HG03060 (cell line): Measurements from ENCODE around the gene HOXC9.

Experiments
- ATAC-seq: cut with Tn5 transposase; IDR thresholded peaks from one replicate; pipeline ENCODE4 v1.9.1; 2021; ENCODE audit warnings: low read depth, moderate number of reproducible peaks; ENCODE audit not compliant: unreplicated experiment

The HOXC9 gene

DNA sequence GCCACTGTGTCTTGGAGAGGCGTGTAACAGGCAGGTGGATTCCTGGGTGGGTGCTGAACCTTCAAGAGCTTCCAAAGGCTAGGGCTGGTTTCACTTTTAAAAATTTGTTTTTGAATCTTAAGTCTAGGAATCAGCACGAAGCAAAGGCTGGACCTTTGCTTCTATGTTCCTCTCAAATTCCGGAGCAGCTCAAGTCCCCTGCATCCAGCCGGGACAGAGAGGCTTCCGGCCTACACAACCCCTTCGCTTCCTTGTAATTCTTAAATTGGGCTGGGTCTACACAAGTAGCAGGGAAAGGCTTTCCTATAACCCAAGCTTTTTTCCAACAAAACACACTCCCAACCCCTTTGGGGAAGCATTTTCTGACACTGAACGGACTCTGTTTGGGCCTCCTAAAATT is 37.0 kb upstream of the HOXC9 start:
- no peak for ATAC-seq

DNA sequence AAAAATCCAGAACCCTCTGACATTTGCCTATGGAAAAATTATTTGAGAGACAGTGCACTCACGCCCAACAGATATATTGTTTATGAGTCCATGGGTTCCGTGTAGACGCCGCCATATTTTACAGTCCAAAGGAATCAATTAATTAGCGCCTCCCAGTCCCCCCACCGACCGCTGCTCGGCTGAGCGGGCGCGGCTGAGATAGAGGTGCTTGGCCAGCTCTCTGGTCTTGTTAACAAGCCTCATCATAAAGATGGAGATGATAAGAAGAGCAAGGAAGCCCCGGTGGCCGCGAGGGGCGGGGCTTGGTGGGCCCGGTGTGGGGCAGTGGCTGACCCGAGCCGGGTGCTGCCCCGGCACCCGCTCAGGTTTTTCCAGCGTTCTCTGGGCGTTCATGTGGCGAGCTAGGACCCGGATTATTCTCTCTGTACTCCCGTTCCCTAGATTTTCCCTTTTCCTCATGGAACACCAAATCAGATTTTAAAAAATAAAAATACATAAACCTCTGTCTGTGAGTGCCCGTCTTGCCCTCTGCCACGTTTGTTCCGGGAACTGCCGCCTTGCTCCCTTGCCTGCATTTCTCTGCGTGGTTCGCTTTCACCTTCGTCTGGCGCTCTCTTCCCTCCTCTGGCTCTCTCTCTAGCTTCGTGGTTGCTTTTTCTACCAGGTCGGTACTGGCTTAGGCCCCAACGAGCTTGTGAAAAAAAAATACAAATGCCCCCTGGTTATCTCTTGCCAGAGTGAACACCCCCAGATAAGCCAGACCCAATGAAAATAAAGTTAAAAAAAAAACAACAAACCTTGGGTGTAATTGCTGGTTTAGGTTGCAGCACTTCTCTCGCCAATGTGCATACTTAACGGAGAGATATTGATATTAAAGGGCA is 36.3 kb upstream of the HOXC9 start:
- ATAC-seq = no peak

DNA sequence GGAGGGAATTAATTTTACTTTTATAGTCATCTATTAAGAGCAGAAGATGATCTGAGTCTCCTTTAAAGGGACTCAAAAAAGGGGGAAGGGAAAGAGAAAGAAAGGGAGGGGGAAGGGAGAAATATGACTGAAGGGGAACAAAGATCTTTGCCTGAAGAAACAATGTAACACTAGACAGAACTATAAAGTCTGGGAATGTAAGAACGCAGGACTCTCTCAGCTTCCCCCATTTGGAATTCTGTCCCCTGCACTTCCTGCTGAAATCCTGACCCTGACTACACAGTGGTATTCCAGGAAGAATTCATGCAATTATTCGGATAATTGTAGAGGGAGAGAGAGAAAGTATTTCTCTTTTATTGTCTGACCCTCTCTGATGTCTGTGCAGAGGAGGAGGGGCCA is 35.6 kb upstream of the HOXC9 start:
- ATAC-seq = no peak

GRCh38 chr12:53965281-53966084 is 34.5 kb upstream of the HOXC9 start:
- no peak for ATAC-seq

DNA sequence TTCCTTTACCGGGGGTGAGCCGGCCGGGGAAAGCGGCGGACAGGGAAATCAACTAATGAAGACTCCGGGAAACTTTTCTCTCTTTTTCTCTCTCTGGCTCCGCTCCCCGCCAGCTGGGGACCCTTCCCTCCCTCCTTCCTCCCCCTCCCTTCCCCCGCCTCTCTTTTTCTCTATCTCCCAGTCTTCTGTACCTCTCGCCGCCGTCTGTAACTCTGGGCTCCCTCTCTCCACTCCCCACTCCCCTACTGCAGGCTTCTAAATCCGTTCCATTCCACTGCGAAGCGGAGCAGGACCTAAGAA is 33.9 kb upstream of the HOXC9 start:
- no peak for ATAC-seq

DNA sequence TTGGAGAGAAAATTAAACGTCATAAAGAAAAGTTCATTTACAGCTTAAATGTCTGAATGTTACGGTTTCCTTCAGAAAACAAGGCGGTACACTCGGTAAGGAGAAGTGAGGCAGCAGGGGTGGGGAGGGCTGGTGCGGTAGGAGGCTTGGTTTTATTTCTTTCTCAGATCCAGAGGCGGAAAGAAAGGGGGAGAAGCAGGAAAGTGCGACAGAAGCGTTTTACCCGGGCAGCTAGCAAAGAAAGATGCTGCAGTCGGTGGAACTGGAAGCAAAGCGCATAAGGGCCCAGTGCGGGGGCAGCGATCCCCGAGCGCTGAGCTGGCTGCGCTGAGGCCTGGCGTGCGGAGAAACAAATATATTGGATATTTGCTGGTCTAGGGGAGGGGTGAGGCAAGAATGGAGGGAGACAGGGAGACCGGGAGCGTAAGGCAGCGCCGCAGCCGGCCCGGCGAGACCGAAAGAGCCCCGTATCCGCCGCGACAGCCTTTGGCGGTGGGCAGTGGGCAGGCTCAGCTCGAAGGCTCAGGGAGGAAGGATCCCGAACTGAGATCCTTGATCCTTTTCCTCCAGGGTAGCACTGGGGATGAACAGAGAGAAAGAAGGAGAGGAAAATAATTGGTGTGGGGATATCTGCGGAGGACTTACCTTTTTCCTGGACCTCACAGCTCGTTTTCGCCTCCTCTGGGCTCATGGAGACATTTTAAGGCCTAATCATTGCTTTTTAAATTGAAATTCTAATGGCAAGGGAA is 33.4 kb upstream of the HOXC9 start:
- ATAC-seq = no peak

DNA sequence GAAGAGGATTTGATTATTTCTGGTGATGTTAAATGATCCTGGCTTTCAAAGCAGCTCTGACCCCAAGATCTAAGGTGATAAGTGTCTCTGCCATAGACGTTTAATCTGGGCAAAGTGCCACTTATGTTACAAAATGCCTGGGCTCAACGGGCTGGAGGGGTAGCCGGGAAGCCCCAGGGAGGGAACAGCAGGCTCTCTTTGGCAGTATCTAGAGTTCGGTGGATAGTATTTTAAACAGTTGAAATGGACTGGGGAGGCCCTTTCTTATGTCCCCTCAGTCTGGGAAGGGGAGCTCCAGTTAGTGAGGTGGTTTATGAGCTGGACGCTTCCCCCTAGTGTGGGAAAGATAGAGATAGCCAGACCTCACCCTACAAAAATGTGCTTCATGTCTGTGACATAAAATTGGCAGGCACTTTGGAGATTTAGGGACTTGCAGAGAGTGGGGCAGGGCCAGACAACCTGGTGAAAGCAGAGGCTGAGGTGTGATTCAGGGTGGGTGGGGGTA is 32.5 kb upstream of the HOXC9 start:
- no peak for ATAC-seq

DNA sequence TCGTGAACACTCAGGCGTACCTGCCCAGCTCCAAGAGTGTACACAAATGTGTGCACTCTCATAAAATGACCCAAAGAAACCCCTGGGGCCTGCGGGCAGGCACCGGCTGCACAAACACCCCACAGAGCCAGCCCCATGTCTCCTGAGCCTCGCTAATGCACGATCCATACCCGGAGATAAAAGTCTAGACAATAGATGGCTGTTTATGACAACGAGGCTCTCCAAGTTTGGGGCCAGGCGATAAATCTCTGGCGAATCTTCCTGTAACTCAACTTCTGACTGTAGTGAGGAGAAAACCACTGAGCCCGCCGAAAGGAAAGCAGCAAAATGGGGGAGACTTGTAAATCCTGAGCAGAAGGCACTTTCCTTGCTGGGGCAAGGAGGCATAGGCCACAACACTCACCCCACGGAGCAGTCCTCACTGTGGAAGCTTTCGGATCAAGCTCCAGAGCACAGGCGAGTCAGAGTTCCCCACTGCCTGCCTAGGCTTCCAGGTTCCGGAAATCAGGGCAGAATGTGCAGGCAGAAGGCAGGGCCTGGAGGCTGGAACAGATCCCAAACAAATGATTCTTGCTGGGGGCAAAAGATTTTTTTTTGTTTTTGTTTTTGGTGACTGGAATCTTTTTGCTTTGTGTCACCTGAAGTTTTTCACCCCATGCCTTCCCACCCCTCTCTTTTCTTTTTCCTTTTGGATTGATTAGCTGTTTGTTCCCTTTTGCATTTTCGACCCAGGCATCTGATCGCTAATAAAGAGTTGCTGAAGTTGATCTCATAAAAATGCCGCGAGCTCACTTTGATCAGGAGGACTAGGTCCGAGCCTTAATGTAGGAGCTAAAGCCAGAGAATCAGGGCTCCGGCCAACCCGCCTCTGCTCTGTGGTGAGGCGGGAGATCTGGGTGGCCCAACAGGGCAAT is 31.5 kb upstream of the HOXC9 start:
- no peak for ATAC-seq

GRCh38 chr12:53969588-53970259 is 30.2 kb upstream of the HOXC9 start:
- no peak for ATAC-seq

- no peak for ATAC-seq
Measured at GRCh38 chr12:53970451-53970850, 29.5 kb upstream of the HOXC9 start.

GRCh38 chr12:53971129-53971528 is 28.8 kb upstream of the HOXC9 start:
- no peak for ATAC-seq

GRCh38 chr12:53971686-53972085 is 28.3 kb upstream of the HOXC9 start:
- ATAC-seq = no peak

- no peak for ATAC-seq
Measured at GRCh38 chr12:53972152-53972702, 27.7 kb upstream of the HOXC9 start.

DNA sequence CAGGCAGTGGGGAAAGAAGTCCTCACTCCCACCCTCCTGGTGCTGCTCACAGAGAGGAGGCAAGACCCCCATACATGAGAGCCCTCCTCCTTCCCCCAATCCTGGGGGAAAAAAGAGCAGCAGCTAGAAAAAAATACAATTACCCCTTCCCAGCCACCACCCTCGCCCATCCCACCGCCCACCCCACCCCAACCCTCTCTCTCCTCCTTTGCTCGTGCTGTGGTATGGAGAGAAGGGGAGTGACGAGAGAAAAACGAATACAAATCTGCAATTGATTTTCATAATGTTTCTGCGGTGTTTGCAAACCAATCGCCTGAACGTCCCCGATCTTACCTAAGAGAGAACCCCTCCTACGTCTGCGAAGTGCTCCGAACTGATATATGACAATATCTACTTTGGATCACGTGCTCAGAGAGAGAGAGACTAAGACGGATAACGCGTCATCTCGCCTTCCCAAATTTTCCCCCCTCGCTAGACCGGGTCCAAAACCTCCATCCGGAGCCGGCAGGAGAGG is 27.2 kb upstream of the HOXC9 start, which contains the start of gene HOXC11:
Gene HOXC11, plus strand, starts transcription at position 405 of the 514 bp plus-strand sequence. CDS start 116 bp downstream, outside the sequence.
- no peak for ATAC-seq

DNA sequence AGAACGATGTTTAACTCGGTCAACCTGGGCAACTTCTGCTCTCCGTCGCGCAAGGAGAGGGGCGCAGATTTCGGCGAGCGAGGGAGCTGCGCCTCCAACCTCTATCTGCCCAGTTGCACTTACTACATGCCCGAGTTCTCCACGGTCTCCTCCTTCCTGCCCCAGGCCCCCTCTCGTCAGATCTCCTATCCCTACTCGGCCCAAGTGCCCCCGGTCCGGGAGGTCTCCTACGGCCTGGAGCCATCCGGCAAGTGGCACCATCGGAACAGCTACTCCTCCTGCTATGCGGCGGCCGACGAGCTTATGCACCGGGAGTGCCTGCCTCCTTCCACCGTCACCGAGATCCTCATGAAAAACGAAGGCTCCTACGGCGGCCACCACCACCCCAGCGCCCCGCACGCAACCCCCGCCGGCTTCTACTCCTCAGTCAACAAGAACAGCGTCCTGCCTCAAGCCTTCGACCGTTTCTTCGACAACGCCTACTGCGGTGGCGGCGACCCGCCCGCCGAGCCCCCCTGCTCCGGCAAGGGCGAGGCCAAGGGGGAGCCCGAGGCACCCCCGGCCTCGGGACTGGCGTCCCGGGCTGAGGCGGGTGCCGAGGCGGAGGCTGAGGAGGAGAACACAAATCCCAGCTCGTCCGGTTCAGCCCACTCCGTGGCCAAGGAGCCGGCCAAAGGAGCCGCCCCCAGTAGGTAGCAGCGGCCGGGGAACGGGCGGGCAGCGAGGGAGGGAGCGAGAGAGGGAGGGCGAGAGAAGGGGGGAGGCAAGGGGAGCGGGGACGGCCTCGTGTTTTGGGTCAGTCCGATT is 26.5 kb upstream of the HOXC9 start:
- no peak for ATAC-seq

GRCh38 chr12:53974084-53975063 is 25.6 kb upstream of the HOXC9 start, which contains the start of gene HOTAIR:
TSS of gene HOTAIR (minus strand) at chr12:53974954.
- no peak for ATAC-seq

GRCh38 chr12:53975064-53975471 is 24.9 kb upstream of the HOXC9 start:
- ATAC-seq = no peak
